ENCODE data around the gene UBN1.

- TF ChIP-seq MXI1 (IDR thresholded peaks at IDR 0.05; ENCODE audit: low read depth, low read length) (no peak), POLR2A (IDR thresholded peaks at IDR 0.05; ENCODE audit: low read depth, low read length) (no peak), ETV6 (conservative IDR thresholded peaks at IDR 0.05 in 1 of 2, IDR thresholded peaks at IDR 0.05 in 1 of 2; ENCODE audit: borderline replicate concordance in 1 of 2, low read depth in 1 of 2) (no peak), ZNF687 (IDR thresholded peaks at IDR 0.05) (no peak), NFYB (IDR thresholded peaks at IDR 0.05; ENCODE audit: insufficient read depth, low read depth, low read length) (no peak), EP300 (IDR thresholded peaks at IDR 0.05; ENCODE audit: borderline replicate concordance in 1 of 2, control insufficient read depth in 1 of 2, low read depth in 2 of 2, low read length in 2 of 2) (no peak), CREB1 (IDR thresholded peaks at IDR 0.05; ENCODE audit: low read depth) (no peak), NR2C2 (IDR thresholded peaks at IDR 0.05; ENCODE audit: borderline replicate concordance, control insufficient read depth, insufficient read length, low read depth) (no peak), CHD2 (IDR thresholded peaks at IDR 0.05; ENCODE audit: borderline replicate concordance, low read depth, low read length) (no peak), SUPT20H (IDR thresholded peaks at IDR 0.05; ENCODE audit: borderline replicate concordance, control insufficient read depth, low read depth, low read length) (no peak), PBX3 (IDR thresholded peaks at IDR 0.05; ENCODE audit: insufficient replicate concordance, low read depth, low read length) (no peak), MAX (IDR thresholded peaks at IDR 0.05; ENCODE audit: low read depth, low read length) (no peak), NRF1 (conservative IDR thresholded peaks at IDR 0.05; ENCODE audit: low read depth, low read length) (no peak)
- TF ChIP-seq, protein P1, sequence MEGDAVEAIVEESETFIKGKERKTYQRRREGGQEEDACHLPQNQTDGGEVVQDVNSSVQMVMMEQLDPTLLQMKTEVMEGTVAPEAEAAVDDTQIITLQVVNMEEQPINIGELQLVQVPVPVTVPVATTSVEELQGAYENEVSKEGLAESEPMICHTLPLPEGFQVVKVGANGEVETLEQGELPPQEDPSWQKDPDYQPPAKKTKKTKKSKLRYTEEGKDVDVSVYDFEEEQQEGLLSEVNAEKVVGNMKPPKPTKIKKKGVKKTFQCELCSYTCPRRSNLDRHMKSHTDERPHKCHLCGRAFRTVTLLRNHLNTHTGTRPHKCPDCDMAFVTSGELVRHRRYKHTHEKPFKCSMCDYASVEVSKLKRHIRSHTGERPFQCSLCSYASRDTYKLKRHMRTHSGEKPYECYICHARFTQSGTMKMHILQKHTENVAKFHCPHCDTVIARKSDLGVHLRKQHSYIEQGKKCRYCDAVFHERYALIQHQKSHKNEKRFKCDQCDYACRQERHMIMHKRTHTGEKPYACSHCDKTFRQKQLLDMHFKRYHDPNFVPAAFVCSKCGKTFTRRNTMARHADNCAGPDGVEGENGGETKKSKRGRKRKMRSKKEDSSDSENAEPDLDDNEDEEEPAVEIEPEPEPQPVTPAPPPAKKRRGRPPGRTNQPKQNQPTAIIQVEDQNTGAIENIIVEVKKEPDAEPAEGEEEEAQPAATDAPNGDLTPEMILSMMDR (IDR thresholded peaks at IDR 0.05 in 2 of 3, conservative IDR thresholded peaks at IDR 0.05 in 1 of 3; ENCODE audit: control insufficient read depth in 2 of 3, extremely low read depth in 1 of 3, insufficient read depth in 1 of 3, low read depth in 3 of 3, low read length in 3 of 3) = no peak
Measured at GRCh38 chr16:4864728-4865127, 17.4 kb downstream of the UBN1 start.
